SU-DHL-6 (cell line): ENCODE measurements around the gene GLG1.

Experiments
- H2AFZ ChIP-seq: fragments of 200-600 bp; sonication (generic); 2 replicates; pipeline ENCODE4 v1.6.1; 2014; ENCODE audit warnings: low read depth, mild to moderate bottlenecking, moderate library complexity, mixed read lengths, antibody characterized with exemption, low read length; ENCODE audit not compliant: severe bottlenecking
- H3F3A ChIP-seq: fragments of 200-600 bp; shearing (Covaris generic); 2 replicates; pipeline ENCODE4 v1.6.0; 2016; ENCODE audit warnings: antibody characterized with exemption, mild to moderate bottlenecking; ENCODE audit not compliant: insufficient read depth
- H3K27ac ChIP-seq: fragments of 200-600 bp; sonication (generic); 2 replicates; pipeline ENCODE4 v1.5.1; 2016; ENCODE audit warnings: low read depth, mild to moderate bottlenecking, low read length, moderate library complexity, mixed read lengths
- H3K27me3 ChIP-seq: fragments of 200-600 bp; sonication (generic), shearing (Covaris generic); 2 replicates; pipeline ENCODE4 v1.6.0; 2014; ENCODE audit warnings: mild to moderate bottlenecking, low read length
- H3K36me3 ChIP-seq: fragments of 200-600 bp; sonication (generic); 2 replicates; pipeline ENCODE4 v1.6.1; 2014; ENCODE audit warnings: mild to moderate bottlenecking, low read length, mixed read lengths
- H3K4me2 ChIP-seq: fragments of 300-600, 200-600 bp; shearing (Covaris generic), sonication (generic); 2 replicates; pipeline ENCODE4 v1.6.0; 2014; ENCODE audit warnings: low read length, low read depth, mild to moderate bottlenecking; ENCODE audit not compliant: poor library complexity, severe bottlenecking
- H3K4me3 ChIP-seq: fragments of 200-600 bp; sonication (generic); 2 replicates; pipeline ENCODE4 v1.5.1; 2014; ENCODE audit warnings: antibody characterized with exemption, low read length, mild to moderate bottlenecking, mixed read lengths; ENCODE audit not compliant: insufficient read depth, poor library complexity, severe bottlenecking
- H3K79me2 ChIP-seq: fragments of 200-600 bp; sonication (generic); 2 replicates; pipeline ENCODE4 v1.6.1; 2014; ENCODE audit warnings: mild to moderate bottlenecking, low read length, moderate library complexity; ENCODE audit not compliant: insufficient read depth
- H3K9ac ChIP-seq: fragments of 200-600 bp; sonication (generic); 2 replicates; pipeline ENCODE4 v1.7.0; 2014; ENCODE audit warnings: mild to moderate bottlenecking, low read length
- H3K9me2 ChIP-seq: fragments of 200-600 bp; sonication (generic); replicated peaks from 2 replicates; pipeline ENCODE4 v1.6.1; 2014; ENCODE audit warnings: low read length; ENCODE audit not compliant: insufficient read depth
- H3K9me3 ChIP-seq: fragments of 200-600 bp; sonication (generic); 2 replicates; pipeline ENCODE4 v1.6.1; 2014; ENCODE audit warnings: low read length, mixed read lengths; ENCODE audit not compliant: insufficient read depth
- H4K20me1 ChIP-seq: fragments of 200-600 bp; sonication (generic); 2 replicates; pipeline ENCODE4 v1.6.1; 2014; ENCODE audit warnings: low read depth, mild to moderate bottlenecking, antibody characterized with exemption, low read length, moderate library complexity, mixed read lengths
- EZH2phosphoT487 ChIP-seq: fragments of 200-600 bp; sonication (generic), shearing (Covaris generic); conservative IDR thresholded peaks from 2 replicates; pipeline ENCODE4 v1.6.1; 2018; ENCODE audit warnings: mild to moderate bottlenecking, antibody characterized with exemption, low read length, moderate library complexity, mixed read lengths
- TF ChIP-seq, protein P1 (sequence below): fragments of 200-600 bp; sonication (generic); IDR thresholded peaks from one replicate; pipeline ENCODE4 v1.5.1; 2017; ENCODE audit warnings: antibody characterized with exemption, mild to moderate bottlenecking, low read length, moderate library complexity; ENCODE audit not compliant: insufficient read depth, poor library complexity, severe bottlenecking

GLG1 gene

DNA sequence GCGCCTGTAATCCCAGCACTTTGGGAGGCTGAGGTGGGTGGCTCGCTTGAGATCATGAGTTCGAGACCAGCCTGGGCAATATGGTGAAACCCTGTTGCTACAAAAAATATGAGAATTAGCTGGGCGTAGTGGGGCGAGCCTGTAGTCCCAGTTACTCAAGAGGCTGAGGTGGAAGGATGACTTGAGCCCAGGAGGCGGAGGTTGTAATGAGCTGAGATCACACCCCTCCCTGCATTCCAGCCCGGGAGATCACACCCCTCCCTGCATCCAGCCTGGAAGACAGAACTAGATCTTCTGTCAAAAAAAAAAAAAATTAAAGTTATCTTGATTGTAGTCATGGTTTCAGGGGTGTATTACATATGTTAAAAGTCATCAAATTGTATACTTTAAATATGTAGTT is 26.8 kb upstream of the GLG1 start:
- no peaks in the 10 kb centered on the region for H3K9me2 ChIP-seq
- H3K9ac ChIP-seq: no peak overlapping the region
- H3K9me3 ChIP-seq: no peaks in the 10 kb centered on the region
- peaks cover 3% of the 10 kb centered on the region; the same call in 1 of the 2 replicates for H4K20me1 ChIP-seq
- H2AFZ ChIP-seq: no peak overlapping the region
- peaks cover 51% of the 10 kb centered on the region for H3K36me3 ChIP-seq
- no peaks in the 10 kb centered on the region for H3K27me3 ChIP-seq
- H3K79me2 ChIP-seq: no peaks in the 10 kb centered on the region
- no peak overlapping the region for H3K27ac ChIP-seq
- H3K4me2 ChIP-seq: no peak overlapping the region
- TF ChIP-seq, protein P1, sequence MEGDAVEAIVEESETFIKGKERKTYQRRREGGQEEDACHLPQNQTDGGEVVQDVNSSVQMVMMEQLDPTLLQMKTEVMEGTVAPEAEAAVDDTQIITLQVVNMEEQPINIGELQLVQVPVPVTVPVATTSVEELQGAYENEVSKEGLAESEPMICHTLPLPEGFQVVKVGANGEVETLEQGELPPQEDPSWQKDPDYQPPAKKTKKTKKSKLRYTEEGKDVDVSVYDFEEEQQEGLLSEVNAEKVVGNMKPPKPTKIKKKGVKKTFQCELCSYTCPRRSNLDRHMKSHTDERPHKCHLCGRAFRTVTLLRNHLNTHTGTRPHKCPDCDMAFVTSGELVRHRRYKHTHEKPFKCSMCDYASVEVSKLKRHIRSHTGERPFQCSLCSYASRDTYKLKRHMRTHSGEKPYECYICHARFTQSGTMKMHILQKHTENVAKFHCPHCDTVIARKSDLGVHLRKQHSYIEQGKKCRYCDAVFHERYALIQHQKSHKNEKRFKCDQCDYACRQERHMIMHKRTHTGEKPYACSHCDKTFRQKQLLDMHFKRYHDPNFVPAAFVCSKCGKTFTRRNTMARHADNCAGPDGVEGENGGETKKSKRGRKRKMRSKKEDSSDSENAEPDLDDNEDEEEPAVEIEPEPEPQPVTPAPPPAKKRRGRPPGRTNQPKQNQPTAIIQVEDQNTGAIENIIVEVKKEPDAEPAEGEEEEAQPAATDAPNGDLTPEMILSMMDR: no peak
- no peak for TF ChIP-seq EZH2phosphoT487
- H3F3A ChIP-seq: peaks cover 7% of the 10 kb centered on the region
- H3K4me3 ChIP-seq: no peak overlapping the region

DNA sequence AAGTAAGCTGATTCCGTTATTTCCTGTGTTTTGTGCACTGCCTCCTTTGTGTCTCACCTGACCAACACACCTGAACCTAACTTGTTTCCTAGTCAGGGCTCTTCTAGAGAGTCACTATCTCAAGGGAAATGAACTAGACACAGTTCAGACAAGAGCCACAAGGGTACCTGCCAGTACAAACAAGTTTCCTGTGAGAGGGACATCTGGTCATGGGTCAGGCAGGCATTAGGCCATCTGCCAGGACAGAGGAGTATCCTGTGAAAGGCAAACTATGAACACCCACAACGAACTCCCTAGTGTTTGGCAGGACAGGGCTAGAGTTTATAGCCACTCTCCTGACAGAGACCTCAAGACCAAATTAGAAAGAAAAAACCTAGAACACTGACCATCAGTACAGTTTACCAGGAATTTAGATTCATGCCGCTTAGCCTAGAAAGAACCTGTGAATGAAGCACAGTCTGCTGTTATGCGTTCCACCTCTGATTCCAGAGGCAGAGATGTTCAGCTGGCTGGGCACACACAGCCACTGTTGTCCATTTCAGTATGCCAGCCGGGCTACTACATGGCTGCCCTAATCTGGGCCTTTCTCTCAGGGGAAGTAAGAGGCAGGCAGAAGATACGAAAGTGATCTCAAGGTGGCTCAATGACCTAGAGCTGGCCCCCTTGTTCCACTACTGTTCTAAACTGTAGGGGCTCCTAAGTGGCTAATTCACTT is 20.7 kb upstream of the GLG1 start:
- H3K9me2 ChIP-seq: no peaks in the 10 kb centered on the region
- H3K27me3 ChIP-seq: no peaks in the 10 kb centered on the region
- no peak overlapping the region for H3K9ac ChIP-seq
- H3F3A ChIP-seq: no peaks in the 10 kb centered on the region
- H2AFZ ChIP-seq: no peak overlapping the region
- H3K27ac ChIP-seq: no peak overlapping the region
- H3K4me3 ChIP-seq: no peak overlapping the region
- no peaks in the 10 kb centered on the region for H4K20me1 ChIP-seq
- H3K4me2 ChIP-seq: no peak overlapping the region
- TF ChIP-seq, protein P1: no peak
- TF ChIP-seq EZH2phosphoT487: no peak
- no peaks in the 10 kb centered on the region for H3K9me3 ChIP-seq
- H3K36me3 ChIP-seq: peaks cover 51% of the 10 kb centered on the region
- no peaks in the 10 kb centered on the region for H3K79me2 ChIP-seq

DNA sequence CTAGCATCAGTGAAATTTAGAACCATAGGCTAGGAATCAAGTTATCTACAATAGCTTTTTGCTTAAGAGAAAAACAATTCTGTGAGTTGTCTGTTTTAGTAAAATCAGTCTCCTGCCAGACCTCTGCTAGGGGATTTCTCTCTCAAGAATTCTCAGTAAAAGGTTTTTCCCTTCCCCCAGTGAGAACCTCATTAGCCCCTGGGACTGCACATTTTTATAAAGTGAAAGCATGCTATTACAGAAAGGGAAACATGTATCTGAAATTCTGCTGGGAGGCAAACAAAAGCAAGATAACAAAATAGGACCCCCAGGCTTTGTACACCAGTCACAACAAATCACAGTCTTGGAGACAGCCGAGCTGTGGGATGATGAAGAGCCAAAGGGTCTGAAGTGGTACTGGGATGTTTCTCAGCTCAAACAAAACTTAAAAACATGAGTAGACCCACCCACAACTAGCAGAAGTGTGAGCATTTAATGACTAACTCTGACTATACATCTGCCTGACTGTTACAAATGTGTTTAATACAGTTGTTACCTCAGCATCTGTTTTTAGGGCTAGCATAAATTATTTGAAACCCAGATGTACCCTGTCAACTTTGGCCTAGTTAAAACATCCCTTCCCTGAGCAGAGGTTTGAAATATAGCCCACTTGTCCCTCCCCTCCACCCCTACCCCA is 20.0 kb upstream of the GLG1 start:
- Histone ChIP-seq H2AFZ (no peak overlapping the region), H3F3A (no peaks in the 10 kb centered on the region), H3K79me2 (no peaks in the 10 kb centered on the region), H3K27ac (no peak overlapping the region), H3K9ac (no peak overlapping the region), H3K4me3 (no peak overlapping the region), H4K20me1 (no peaks in the 10 kb centered on the region), H3K4me2 (no peak overlapping the region), H3K9me2 (no peaks in the 10 kb centered on the region), H3K36me3 (peaks cover 55% of the 10 kb centered on the region), H3K27me3 (no peaks in the 10 kb centered on the region), H3K9me3 (no peaks in the 10 kb centered on the region)
- TF ChIP-seq, protein P1: no peak
- TF ChIP-seq EZH2phosphoT487: no peak
